Right renal cortex interstitium (tissue), 3 donors: ENCODE results near the gene SLC6A18. TPM values are rescaled to one million over a fixed set of nuclear protein-coding genes. Genes with fewer than 3 reads are reported as not detected.
A peak's percentile ranks its signal among the peaks of the same experiment; 100 is the strongest.

Experiments used
- DNase-seq, 3 donors: peaks; one replicate each; pipeline ENCODE4 v3.0.0-alpha.2; 2013; ENCODE audit warnings: low read depth in 3 of 3, low spot score in 2 of 3
- polyA plus RNA-seq, 3 donors: library from polyadenylated mRNA; unstranded; fragments of 120-200 nt; gene quantifications; one replicate each; pipeline ENCODE4 v1.2.1, GENCODE V29; 2013; ENCODE audit not compliant: insufficient read length in 3 of 3

SLC6A18 gene
- polyA plus RNA-seq, 3 donors = 0.31 to 4.7 (median 1.5) TPM

- no peak for DNase-seq
These were observed 38.6 kb upstream of the SLC6A18 start for GRCh38 chr5:1186351-1187233.

DNA sequence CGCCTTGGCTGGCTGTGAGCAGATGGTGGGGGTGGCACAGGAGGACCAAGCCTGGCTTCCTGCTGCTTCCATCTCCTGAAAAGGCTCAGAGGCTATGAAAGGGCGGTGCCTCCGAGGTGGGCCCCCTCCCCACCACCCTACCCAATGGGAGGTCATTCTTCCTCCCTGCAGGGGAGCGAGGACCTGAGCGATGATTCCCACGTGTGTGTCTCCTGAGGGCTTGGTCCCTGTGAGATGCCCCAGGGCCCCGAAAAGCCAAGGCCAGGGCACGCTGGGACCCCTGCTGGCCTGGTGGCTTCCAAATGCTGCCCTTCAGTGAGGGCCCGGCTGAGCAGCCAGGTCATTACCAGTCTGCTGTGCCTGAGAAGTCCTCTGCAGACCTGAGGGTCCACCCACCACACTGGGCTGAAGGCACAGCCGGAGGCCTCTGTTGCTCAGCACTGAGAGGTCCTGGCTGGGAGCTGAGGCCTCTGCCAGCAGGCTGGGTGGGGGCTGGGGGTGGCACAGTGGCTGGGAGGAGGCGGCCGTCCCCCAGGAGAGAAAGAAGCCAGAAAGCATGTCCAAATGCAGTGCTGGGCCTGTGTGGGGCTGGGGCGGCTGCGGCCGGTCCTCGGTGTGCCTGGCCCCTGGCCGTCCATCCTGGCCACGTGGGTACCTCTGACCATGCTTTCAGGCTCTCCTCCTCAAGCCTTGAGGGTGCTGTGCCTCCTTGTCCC, 37.8 kb upstream of the SLC6A18 start:
- DNase-seq = no peak

- no peak for DNase-seq
These were observed 37.2 kb upstream of the SLC6A18 start for GRCh38 chr5:1187950-1188334.

GRCh38 chr5:1188464-1188863, 36.7 kb upstream of the SLC6A18 start:
- no peak for DNase-seq

DNA sequence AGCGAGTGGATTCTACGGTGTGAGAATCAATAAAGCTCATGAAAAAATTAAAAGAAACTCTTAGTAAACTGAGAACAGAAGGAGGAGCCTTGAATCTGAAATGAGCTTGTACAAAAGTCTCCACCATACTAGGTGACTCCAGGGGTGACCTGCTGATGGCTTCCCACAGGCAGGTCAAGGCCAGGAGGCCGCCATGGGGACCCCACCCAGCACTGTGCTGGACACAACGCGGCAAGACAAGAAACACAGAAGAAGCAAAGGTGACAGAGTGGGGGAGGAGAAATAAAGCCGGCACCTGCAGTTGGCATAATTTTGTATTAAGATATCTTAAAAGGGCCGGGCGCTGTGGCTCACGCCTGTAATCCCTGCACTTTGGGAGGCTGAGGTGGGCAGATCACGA, 35.9 kb upstream of the SLC6A18 start:
- DNase-seq = no peak

- no peak for DNase-seq
These were observed 34.9 kb upstream of the SLC6A18 start for GRCh38 chr5:1190278-1190677.

- DNase-seq = peak; percentile 62 to 72 (median 63)
These were observed 34.3 kb upstream of the SLC6A18 start for GRCh38 chr5:1190837-1191239.

DNA sequence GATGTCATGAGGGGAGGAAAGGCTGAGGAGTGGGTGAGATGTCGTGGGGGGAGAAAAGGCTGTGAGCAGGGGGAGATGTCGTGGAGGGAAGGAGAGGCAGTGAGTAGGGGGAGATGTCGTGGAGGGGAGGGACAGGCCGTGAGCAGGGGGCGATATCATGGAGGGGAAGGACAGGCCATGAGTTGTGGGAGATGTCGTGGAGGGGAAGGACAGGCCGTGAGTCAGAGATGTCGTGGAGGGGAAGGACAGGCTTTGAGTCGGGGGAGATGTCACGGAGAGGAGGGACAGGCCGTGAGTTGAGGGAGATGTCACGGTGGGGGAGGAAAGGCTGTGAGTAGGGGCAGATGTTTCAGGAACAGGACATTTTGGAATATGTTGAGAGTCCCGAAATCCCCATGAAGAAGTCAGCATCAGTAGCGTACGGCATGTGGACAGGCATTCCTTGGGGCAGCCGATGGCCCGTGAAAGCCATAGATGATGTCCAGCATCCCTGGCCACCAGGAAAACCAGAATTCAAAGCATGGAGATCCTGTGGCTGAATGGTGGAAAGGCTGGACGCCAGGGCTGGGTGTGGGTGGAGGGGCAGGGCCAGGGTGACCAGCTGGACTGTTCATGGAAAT, 32.1 kb upstream of the SLC6A18 start:
- no peak for DNase-seq

DNA sequence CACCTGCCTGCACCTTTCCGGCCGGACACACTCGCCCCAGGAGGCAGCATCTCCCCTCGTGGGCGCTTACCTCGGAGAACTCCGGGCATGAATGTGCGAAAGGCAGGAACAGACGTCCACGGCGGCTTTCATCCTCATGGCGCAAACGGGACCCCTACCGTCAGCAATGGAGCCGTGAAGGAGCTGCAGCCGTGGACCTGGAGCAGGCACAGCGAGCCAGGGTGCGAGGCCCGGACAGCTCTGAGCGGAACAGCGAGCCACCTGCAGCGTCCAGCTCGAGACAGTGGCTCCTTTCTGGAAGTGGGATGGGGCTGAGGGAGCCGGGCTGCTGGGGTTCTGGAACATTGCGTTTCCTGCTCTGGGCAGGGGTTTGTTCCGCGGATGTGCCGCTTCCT, 31.6 kb upstream of the SLC6A18 start:
- no peak for DNase-seq

GRCh38 chr5:1194378-1194777, 30.8 kb upstream of the SLC6A18 start:
- no peak for DNase-seq

DNA sequence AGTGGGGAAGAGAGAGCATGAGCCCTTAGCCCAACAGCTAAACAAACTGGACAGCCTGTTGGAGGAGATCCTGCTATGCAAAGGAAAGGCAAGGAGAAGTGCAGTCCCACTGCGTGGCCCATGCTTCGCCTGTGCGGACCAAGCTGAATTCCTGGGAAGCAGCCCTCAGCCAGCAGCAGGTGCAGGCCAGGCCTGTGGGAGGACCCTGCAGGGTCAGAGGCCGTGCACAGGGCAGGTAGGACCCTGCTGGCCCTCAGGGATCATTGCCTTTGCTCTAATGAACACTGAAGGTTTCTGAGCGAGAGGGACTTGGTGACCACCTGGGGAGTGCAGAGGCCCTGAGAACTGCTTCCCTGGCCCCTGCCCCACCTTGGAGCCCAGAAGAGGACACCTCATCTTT, 29.7 kb upstream of the SLC6A18 start:
- DNase-seq = no peak

DNA sequence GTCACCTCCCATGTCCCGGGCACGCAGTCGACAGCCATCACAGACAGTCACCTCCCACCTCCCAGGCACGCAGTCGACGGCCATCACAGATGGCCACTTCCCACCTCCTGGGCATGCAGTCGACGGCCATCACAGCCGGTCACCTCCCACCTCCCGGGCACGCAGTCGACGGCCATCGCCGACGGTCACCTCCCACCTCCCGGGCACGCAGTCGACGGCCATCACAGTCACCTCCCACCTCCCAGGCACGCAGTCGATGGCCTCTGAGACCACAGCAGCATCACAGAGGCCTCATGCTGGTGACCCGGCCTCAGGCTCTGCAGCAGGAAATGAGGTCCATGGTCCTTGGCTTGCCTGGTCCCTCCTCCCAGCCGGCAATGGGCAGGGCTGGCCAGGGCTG, 29.3 kb upstream of the SLC6A18 start:
- DNase-seq = no peak

DNA sequence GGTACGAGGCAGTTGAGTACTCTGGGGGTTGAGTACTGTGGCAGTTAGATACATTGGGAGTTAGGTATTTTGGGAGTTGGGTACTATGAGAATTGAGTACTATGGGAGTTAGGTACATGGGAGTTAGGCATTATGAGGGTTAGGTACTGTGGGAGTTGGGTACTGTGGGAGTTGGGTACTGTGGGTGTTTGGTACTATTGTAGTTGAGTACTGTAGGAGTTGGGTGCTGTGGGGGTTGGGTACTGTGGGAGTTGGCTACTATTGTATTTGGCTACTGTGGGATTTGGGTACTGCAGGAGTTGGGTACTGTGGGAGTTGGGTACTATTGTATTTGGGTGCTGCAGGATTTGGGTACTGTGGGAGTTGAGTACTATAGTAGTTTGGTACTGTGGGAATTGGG, 28.6 kb upstream of the SLC6A18 start:
- DNase-seq = no peak

DNA sequence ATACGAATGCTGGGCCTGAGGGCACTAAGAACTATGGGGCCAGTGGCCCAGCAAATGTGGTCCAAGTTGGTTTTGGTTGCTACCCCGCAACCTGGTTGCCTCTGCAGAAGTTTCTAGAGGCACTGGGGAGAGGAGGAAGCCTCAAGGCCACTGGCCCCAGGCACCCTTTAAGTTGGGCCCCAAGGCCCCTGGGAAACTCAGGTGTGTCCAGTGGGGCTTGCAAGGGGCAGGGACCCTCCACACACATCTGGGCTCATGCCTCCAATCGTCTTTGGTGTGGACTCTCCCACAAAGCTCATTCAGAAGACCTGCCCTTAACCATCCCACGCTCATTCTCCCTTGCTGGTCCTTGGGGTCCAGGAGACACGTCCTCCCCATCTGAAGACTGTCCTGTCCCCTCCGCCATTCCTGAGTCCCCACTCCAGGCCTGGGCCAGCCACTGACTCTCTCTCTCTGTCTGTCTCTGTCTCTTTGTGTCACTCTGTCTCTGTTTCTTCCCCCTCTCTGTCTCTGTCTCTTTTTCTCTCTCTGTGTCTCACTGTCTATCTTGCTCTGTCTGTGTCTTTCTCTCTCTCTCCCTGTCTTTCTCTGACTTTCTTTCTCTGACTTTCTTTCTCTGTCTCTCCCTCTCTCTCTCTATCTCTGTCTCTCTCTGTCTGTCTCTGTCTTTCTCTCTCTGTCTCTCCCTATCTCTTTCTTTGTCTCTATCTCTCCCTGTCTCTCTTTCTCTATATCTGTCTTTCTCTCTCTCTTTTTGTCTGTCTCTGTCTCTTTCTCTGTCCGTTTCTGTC, 27.1 kb upstream of the SLC6A18 start:
- no peak for DNase-seq

DNA sequence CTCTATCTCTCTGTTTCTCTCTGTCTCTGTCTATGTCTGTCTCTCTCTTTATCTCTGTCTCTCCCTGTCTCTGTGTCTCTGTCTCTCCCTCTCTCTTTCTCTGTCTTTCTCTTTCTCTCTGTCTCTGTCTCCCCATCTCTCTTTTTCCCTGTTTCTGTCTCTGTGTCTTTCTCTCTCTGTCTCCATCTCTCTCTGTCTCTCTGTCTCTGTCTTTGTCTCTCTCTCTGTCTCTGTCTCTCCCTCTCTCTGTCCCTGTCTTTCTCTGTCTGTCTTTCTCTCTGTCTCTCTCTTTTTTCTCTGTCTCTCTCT, 25.9 kb upstream of the SLC6A18 start:
- no peak for DNase-seq

- DNase-seq = no peak
These were observed 25.3 kb upstream of the SLC6A18 start for GRCh38 chr5:1199649-1200494.

- DNase-seq = no peak
These were observed 24.5 kb upstream of the SLC6A18 start for GRCh38 chr5:1200495-1201326.

DNA sequence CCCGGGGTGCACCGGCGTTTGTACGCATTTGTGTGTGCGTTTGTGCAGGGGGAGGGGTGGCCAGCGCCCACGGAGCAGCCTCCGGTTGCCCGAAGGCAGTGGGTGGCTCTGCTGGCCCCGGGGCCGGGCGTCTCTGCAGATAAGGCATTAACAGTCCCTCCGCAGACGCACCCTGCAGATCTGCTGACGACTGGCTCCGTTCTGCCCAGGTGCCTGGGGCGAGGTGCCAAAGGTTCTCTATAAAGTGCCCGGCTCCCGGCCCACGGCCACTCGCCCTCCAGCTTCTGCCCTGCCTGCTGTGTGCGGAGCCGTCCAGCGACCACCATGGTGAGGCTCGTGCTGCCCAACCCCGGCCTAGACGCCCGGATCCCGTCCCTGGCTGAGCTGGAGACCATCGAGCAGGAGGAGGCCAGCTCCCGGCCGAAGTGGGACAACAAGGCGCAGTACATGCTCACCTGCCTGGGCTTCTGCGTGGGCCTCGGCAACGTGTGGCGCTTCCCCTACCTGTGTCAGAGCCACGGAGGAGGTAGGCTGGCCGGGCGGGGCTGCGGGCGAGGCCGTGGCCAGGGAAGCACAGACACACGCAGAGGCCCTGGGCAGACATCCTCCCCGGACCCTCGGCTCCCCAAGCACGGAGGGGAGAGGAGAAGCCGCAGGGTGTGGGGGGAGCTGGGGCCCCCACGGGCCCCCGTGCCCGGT, 23.7 kb upstream of the SLC6A18 start, which contains the start of gene SLC6A19:
Gene SLC6A19, plus strand, starts transcription at position 269 of the 699 bp plus-strand sequence. Its CDS starts 56 bp downstream, at position 325.
- no peak for DNase-seq
